ENCODE data around the gene ATXN10.
"Not testable (repeated sequence)": the region's sequence is repeated elsewhere in the genome, so short reads cannot be mapped to it uniquely, and the experiment has no call there.

The ATXN10 gene

GRCh38 chr22:45704648-45705047, 33.0 kb downstream of the ATXN10 start:
- DNase-seq = no peak

- no peak for DNase-seq
These were observed 36.0 kb downstream of the ATXN10 start for GRCh38 chr22:45707605-45708004.

GRCh38 chr22:45708145-45708544, 36.5 kb downstream of the ATXN10 start:
- DNase-seq = no peak

- DNase-seq = no peak
These were observed 37.6 kb downstream of the ATXN10 start for GRCh38 chr22:45709060-45709739.

- no peak for DNase-seq
These were observed 38.2 kb downstream of the ATXN10 start for GRCh38 chr22:45709866-45710265.

- no peak for DNase-seq
These were observed 38.8 kb downstream of the ATXN10 start for GRCh38 chr22:45710469-45710868.

GRCh38 chr22:45714390-45714789, 42.8 kb downstream of the ATXN10 start:
- not testable (repeated sequence) for DNase-seq

- DNase-seq = no peak
These were observed 46.2 kb downstream of the ATXN10 start for GRCh38 chr22:45717789-45718188.

GRCh38 chr22:45718391-45718790, 46.8 kb downstream of the ATXN10 start:
- no peak for DNase-seq

GRCh38 chr22:45720839-45721378, 49.3 kb downstream of the ATXN10 start:
- DNase-seq = no peak

- DNase-seq = no peak
These were observed 50.4 kb downstream of the ATXN10 start for GRCh38 chr22:45722006-45722405.

GRCh38 chr22:45726081-45726480, 54.4 kb downstream of the ATXN10 start:
- no peak for DNase-seq

GRCh38 chr22:45731041-45731797, 59.6 kb downstream of the ATXN10 start:
- no peak for DNase-seq

GRCh38 chr22:45731798-45732495, 60.3 kb downstream of the ATXN10 start:
- DNase-seq = no peak

- DNase-seq = no peak
These were observed 63.6 kb downstream of the ATXN10 start for GRCh38 chr22:45735273-45735672.

GRCh38 chr22:45738206-45738605, 66.6 kb downstream of the ATXN10 start:
- DNase-seq = no peak

- no peak for DNase-seq
These were observed 68.6 kb downstream of the ATXN10 start for GRCh38 chr22:45740236-45740635.

GRCh38 chr22:45742866-45743450, 71.3 kb downstream of the ATXN10 start:
- DNase-seq = no peak

- no peak for DNase-seq
These were observed 72.1 kb downstream of the ATXN10 start for GRCh38 chr22:45743687-45744086.

GRCh38 chr22:45744442-45744841, 72.8 kb downstream of the ATXN10 start:
- DNase-seq = no peak

GRCh38 chr22:45750626-45751025, 79.0 kb downstream of the ATXN10 start:
- no peak for DNase-seq

GRCh38 chr22:45752036-45752435, 80.4 kb downstream of the ATXN10 start:
- DNase-seq = peak in 2 of 58 donors; percentile 24 to 49
